SIG-M5 (cell line): Measurements from ENCODE around the gene ESPL1.

Experiments
- DNase-seq: peaks from one replicate; lab custom pipeline; 2025; lab: John Stamatoyannopoulos, UW

The ESPL1 gene

DNA sequence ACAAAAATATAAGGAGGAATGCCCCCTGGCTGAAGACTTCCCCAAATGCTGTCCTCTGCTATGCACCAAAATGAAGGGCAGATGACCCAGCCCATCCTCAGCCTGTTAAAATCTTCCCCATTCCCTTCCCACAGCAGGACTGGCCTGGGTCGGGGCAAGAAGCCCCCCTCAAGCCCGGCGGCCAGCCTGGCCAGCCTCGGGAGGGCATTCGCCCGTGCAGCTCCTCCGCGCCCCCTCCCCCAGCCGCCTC is 36.5 kb upstream of the ESPL1 start:
- DNase-seq, result no peak

DNA sequence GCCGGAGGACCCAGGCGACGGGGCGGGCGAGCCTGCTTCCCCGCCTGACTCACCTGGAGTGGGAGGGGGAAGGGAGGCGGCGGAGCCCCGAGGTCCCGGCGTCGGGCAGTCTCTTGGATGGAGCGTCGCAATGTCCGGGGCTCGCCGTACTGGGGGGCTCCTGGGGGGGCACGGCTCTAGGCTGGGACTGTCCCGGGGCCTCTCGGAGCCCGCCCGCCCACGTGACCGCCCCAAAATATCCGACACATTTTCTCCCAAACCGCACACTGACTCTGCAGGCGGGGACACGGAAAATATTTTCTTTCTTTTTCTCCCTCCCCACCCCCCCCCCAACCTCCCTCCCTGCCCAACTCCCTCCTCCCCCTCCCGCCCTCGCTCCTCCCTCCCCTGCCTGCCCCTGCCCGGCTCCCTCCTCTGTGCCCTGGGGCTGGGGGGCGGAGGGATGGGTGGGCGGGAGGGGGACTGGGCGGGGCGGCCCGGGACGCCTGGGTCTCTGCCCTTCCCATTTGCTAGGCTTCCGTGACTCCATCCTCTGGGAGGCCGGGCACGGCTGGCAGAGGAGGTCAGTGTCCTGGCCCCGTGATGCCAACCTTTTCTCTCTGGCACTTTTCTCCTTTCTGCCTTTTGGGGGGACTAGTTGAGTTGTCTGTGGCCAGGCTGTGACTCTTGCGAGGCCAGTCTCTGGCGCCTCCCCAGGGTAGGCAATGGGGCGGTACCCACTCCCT is 36.0 kb upstream of the ESPL1 start, which contains the start of gene RARG:
RARG (minus strand) TSS at position 289 of the 725 bp plus-strand sequence. CDS start 4,664 bp downstream, outside the sequence.
- no peak for DNase-seq

DNA sequence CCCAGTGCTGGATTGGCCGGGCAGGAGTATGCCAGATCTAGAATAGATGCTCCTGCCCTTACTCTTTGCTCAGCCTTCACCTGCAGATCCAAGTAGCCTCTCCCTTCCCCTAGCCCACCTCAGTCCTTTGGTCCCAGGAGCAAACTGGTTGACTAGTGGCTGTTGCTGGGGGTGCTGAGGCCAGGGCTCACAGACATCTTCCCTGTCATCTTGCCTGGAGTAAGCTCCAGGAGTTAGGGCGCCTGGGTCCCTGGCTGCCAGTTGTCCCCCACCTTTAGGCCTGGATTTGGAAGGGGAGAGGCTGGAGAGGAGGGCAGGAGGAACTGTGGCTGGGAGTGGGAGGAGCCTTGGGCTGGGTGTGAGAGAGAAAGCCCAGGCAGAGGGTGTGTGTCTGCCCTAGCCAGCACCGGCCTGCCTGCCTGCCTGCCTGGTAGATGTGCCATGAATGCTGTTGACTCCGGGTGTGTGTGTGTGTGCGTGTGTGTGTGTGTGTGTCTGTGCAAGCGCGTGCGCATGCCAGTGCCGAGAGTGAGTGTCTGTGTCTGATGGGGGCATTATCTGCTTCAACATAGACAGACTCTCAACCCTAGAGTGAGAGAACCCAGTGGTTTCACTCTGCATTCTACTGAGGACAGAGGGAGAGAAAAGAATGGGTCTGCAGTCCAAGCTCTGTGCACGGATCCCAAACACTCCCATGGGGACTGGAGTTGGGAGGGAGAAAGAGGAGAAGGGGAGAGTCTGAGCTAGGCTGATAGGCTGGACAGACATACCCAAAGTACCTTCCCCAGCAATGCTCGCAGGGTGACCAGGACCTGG is 35.2 kb upstream of the ESPL1 start:
- DNase-seq, result no peak

DNA sequence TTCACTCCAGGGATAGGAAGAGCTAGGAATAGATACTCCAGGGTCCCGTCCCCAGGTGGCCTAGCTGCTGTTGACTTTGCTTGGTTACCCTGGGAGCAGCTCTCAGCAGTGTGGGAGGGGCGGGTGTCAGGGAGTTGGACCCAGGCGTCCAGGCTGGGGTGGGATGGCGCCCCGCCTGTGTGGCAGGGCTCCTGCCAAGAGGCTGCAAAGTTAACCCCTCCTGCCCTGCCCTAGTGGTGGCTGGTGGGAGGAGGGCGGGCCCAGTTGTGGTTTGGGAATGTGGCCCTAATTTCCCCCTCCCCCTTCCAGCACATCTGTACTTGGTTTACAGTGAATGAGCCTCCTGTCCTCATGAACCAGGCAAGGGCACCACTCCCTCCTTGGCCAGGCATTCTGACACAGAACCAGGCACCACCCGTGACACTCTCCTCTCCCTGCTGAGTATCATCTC is 34.4 kb upstream of the ESPL1 start:
- DNase-seq, result no peak

DNA sequence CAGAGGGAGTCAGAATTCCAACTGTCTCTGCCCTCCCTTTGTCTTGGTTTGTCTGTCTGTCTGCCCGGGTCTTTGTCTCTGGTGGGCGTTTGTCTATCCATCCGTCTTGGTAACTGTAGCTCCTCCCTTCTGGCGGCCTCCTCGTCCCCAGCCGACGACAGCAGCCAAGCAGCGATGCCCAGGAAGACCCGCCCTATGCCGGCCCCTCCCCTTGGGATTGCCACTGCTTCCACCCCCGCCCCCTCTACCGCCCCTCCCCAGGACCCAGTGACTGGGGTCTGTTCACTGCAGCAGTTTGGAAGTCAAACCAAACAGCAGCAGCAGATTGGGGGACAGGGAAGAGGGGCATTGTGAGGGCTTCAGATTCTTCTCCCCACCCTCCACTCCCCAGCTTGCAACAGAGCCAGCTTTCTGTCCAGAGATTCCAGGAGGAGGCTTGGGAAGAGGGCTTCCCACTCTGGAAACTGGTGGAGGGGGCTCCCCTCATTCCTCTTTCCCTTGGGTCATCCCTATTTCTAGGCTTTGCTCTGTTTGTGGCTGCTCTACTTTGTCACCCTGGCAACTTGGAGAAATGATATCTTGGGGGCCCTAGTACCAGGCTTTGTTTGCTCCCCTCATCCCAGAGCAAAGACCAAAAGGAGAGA is 33.7 kb upstream of the ESPL1 start:
- no peak for DNase-seq

DNA sequence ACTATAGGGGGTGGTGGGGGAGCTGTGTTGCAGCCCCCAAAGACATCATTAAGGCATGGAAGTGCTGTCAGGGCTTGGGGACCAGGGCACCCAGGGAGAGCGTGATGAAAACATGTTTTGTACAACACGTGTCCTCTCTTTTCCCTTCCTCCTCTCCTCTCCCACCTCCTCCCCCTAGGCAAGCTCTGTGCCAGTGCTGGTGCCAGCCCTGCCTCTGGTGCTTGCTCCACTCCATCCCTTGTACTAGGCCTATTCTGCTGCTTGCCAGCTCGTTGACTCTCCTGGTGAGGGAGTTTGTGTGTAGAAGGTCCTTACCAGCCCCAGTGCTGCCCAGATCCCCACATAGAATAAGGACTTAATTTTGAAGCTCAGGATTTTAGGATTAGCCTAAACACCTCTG is 32.9 kb upstream of the ESPL1 start:
- no peak for DNase-seq

DNA sequence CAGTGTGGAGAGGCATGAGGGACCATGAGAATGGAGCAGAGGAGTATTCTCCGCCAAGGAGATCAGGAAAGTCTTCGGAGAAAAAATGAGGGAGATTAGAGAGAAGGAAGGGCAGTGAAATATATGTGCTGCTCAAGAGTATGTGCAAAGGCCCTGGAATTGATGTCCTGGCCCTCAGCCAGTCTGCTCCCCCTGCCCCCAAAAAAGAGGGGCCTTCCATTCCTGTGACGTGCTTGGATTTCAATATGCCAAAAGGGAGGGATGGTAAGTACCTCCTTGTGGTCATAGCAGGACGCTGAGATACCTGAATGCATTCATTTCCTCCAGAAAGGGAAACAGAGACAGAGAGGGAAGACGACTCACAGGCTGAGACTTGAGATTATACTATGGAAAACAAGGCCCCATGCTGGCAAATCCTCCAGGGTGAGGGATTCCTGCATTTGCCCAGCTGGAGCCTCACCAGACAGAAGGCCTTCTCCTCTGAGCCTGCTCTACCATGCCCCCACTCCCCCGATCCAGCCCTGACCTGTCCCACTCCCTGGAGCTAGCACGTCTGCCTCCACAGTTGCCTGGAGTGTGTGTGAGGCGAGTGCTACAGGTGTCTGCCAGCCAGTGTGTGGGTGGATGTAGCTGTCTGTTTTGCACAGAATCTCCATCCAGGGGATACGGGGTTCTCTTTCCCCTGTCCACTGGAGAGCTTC is 32.2 kb upstream of the ESPL1 start:
- DNase-seq, result no peak

DNA sequence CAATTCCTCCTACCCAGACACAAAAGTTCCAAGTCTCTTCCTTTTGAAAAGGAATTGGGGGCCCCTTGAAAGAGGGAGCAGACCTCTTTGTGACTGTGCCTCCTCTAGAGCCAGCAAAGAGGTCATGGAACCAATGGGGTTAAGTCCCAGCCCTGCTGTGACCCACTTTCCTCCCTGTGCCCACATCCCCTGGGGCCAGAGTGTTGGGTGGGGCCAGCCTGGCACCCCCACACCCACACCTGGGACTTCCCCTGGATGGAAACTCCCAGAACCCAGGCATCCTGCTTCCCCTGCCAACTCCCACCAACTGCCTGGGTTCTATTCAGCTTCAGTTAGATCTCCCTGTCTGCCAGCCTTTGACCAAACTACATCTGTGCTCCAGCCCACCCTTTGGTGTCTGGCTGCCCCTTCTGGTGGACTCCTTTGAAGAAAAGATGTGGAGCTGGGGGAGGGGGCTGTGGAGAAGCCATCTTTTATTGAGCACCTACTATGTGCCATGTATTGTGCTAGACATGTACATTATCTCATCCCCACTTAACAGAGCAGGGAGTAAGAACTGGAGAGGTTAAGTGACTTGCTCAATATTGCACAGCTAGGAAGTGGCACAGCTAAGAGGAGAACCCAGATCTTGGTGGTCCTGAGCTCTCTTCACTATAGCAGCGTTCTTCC is 31.5 kb upstream of the ESPL1 start:
- no peak for DNase-seq

DNA sequence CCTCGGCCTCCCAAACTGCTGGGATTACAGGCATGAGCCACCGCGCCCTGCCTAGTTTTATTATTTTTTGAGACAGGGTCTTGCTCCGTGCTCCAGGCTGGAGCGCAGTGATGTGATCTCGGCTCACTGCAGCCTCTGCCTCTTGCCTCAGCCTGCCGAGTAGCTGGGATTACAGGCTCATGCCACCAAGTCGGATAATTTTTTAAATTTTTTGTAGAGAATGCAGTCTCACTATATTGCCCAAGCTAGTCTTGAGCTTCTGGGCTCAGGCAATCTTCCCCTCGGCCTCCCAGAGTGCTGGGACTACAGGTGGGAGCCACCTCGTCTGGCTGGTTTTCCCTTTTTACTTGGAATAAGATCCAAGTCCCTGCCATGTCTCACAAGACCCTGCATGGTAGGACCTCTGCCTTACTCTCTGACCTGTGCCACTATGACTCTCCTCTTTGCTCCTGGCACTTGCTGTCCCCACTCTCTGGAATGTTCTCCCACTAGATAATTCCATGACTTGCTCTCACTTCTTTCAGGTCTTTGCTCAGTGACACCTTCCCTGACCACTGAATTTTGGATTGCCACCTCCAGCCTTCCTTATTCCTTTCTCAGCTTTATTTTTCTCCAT is 28.3 kb upstream of the ESPL1 start:
- no peak for DNase-seq

DNA sequence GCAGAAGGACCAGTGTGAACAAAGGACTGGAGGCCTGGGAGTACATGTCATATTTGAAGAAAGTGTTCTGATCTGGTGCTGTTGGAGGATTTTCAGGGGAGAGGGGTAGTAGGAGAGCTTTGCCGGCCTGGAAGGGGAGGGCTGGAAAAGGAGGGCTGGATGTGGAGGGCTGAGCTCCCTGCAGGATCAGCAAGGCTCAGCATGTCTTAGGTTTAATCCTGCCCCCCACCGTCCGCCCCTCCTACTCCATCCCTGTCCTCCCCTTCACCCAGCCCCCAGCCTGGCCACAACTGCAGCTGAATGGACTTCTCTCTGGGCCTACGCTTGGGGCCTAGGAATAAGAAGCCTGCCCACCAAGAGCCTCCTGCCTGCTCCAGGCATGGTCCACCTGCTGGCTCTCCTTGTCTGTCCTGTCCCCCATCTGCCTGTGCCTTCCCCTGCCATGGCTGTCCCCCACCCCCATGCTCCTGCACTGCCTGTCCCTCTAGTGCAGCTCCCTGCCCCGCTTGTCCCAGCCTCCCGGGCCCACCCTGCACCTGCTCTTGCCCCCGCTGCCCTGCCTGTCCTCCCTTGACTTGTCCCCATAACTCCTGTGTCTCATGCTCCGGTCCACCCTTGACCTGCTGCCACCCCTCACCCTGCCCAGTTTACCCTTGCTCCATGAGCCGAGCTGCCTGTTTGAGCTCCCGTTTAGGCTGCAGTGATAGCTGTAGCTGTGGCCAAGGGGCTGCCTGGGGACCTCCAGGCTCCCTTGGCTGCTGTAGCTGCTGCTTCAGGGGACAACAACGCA is 26.3 kb upstream of the ESPL1 start:
- no peak for DNase-seq

DNA sequence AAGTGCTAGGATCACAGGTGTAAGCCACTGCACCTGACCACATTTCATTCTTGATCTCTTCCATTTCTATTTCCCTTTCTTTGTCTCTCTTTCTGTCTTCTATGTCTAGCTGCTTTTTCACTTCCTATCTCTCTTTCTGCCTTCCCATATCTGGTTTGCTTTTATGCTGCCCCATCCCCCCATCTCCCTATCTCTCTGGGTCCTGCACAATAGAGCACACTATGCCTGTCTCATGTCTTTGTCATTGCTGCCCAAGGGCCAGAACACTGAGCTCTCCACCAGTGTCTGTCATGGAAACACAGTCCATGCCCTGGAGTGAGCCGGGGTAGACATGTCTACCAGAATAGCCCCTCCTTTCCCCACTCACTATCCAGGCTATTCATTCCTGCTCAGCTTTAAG is 23.8 kb upstream of the ESPL1 start:
- DNase-seq, result no peak

DNA sequence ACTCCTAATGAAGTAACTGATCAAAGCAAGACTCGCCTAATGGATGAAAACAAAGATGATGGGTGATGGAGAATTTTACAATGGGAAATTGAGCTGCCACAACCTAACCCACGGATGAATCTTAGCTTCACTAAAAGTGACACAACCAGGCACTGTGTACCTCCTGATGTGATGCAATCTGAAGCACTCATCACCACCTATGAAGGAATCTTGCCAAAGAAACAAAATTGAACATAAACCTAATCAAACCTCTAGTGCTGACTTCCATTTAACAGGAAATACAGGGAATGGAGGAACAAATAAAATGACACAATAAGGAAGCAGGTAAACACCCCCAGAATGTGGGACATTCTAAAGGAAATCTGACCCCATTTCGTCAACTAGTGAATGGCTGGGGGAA is 22.8 kb upstream of the ESPL1 start:
- no peak for DNase-seq

DNA sequence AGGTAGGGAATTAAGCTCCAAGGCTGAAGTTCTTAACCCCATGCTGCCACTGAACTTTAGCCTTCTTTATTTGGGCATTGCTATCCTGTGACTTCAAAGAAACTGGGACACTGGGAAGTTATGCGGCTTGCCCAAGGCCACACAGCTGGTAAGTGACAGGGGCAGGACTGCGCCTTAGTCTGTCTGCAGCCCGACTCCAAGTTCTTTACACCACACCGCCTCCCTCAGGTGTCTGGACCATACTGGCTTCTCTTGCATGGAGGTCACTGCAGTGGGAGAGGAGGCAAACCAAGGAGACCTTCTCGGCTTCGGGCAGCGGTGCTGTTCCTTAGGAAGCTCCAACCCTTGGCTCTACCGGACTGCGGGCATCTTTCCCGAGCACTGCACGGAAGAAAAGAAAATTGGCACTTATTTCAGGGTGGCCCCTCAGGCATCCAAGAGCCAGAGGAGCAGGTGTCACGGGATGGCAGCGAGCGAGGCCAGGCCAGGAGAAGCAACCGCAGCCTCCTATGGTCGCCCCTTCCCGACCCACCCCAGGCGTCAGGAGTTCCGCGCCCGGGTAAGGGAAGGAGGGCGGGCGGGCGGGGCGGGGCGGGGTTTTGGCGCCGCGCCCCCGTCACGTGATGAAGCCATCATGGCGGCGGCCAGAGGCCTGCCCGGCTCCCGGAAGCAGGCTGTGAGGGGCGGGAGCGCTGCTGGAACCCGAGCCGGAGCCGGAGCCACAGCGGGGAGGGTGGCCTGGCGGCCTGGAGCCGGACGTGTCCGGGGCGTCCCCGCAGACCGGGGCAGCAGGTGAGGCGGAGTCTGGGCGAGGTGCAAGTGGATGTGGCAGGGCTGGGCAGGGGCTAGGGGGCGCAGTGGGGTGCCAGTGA is 16.4 kb upstream of the ESPL1 start:
- no peak for DNase-seq

DNA sequence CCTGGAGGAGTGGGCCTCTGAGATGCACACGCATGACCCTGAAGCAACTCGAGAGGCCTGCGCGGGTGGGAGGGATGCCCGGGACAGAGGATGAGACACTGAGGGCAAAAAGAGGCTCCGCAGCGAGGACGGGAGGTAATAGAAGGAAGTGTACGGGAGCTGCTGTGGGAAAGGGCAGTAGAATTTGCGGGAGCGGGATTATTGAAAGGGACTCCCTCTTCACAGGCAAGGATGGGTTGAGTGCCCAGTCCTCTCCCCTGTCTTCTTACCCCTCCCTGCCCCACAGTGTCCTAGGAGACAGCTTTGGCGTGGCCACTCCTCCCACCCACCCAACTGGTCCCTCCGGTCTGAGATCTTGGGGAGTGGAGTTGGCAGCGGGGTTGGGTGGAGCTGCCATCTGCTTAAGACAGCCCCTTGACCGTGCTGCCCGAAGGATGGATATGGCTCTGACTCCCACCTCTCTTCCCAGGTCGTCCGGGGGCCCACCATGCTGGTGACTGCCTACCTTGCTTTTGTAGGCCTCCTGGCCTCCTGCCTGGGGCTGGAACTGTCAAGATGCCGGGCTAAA is 15.7 kb upstream of the ESPL1 start:
- no peak for DNase-seq

DNA sequence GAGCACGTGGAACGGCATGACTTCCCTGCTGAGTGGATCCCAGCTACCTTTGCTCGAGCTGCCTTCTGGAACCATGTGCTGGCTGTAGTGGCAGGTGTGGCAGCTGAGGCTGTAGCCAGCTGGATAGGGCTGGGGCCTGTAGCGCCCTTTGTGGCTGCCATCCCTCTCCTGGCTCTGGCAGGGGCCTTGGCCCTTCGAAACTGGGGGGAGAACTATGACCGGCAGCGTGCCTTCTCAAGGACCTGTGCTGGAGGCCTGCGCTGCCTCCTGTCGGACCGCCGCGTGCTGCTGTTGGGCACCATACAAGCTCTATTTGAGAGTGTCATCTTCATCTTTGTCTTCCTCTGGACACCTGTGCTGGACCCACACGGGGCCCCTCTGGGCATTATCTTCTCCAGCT is 14.8 kb upstream of the ESPL1 start:
- no peak for DNase-seq

DNA sequence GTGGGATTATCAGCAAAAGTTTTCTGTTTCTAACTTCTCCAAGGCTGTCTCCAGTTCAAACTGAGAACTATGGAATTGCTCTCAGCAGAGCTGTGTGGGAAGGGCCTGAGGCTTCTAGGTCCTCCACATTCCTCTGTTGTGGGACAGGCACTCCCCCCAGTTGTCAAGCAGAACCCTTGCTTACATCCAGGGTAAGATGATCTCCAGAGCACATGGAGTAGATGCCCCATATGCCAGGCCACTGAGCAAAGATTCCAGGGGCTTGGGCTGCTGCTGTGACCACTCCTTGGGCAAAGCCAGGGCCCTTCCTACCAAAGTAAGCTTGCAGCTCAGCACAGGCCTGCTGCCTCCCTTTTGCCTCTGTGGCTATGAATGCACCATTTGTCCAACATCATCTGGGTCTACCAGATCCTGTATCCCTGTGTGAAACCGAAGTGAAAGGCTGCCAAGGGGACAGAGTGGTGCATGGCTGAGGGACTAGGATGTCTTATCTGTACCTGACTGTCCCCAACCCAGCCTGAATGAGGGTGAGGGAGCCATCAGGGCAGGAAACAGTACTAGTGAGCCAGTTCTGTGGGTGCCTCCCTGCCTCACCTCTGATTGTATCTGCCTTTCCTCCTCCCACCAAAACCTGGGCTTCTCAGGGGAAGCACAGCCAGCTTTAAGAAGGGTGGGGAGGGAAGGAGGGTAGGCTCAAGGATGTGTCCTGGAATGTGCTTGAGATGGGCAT is 13.1 kb upstream of the ESPL1 start:
- no peak for DNase-seq

DNA sequence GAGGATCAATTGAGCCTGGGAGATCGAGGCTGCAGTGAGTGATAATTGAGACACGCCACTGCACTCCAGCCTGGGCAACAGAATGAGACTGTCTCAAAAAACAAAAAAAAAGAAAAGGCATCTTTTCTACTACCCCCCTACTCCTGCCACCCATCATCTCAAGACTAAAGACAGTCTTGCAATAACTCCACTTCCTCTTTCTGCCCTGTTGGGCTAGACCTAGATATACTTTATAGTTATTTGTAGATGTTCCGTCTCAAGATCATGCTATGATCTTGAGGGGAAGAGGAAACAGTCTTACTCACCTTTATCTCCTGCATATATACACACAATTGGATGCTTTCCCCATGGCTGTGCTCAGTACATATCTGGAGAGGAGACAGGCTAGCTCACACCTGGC is 12.1 kb upstream of the ESPL1 start:
- DNase-seq, result peak; percentile 97
